Tibial artery (tissue), 4 donors: ENCODE results near the gene NEK2.
"Not testable (repeated sequence)": the region's sequence is repeated elsewhere in the genome, so short reads cannot be mapped to it uniquely, and the experiment has no call there.

Experiments
- DNase-seq, 2 donors: peaks; one replicate each; pipeline ENCODE4 v3.0.0-alpha.2; 2019
- H3K27ac ChIP-seq, 2 donors: fragments of 200-600 bp; sonication (generic) in 1 of 2; 1 replicate in 1 of 2; 2 replicates in 1 of 2; pipeline ENCODE4 v1.5.1; 2018 to 2019; ENCODE audit warnings: mild to moderate bottlenecking in 1 of 2
- H3K27me3 ChIP-seq, 2 donors: fragments of 200-600 bp; sonication (generic) in 1 of 2; one replicate each; pipeline versions ENCODE4 v1.5.1 to v1.6.0; 2016 to 2019
- H3K36me3 ChIP-seq, 3 donors: fragments of 200-600 bp; sonication (generic) in 2 of 3; one replicate each; pipeline ENCODE4 v1.5.1; 2016 to 2019; ENCODE audit warnings: mild to moderate bottlenecking in 2 of 3
- H3K4me1 ChIP-seq, 4 donors: fragments of 200-600 bp; sonication (generic) in 2 of 4; 1 replicate in 3 of 4; 2 replicates in 1 of 4; pipeline ENCODE4 v1.5.1; 2016 to 2019
- H3K4me3 ChIP-seq, 2 donors: fragments of 200-600 bp; sonication (generic) in 1 of 2; 1 replicate in 1 of 2; 2 replicates in 1 of 2; pipeline ENCODE4 v1.5.1; 2018 to 2019; ENCODE audit warnings: mild to moderate bottlenecking in 2 of 2
- H3K9me3 ChIP-seq, 3 donors: fragments of 200-600 bp; sonication (generic) in 1 of 3; one replicate each; pipeline ENCODE4 v1.5.1; 2016 to 2019
- CTCF ChIP-seq, 2 experiments: fragments of 200-600 bp in 1 of 2; fragments of 450-650 bp in 1 of 2; IDR thresholded peaks; one replicate each; pipeline ENCODE4 v1.5.1; 2017 to 2019; ENCODE audit warnings: antibody characterized with exemption in 2 of 2, mild to moderate bottlenecking in 1 of 2, moderate library complexity in 1 of 2
- intact Hi-C: fragments of 100-400 bp; cut with DNase I; formaldehyde crosslinking; loops from one replicate; pipeline ENCODE4 v1.15.0; 2023; ENCODE audit warnings: low total_unique reads

NEK2 gene

GRCh38 chr1:211627259-211627658, 48.2 kb downstream of the NEK2 start:
- DNase-seq = peak in 1 of 2 donors; percentile 38
- intact Hi-C loops = no loop called here
- Histone ChIP-seq H3K36me3 (no peaks in the 10 kb centered on the region), H3K27ac (no peak overlapping the region), H3K27me3 (no peaks in the 10 kb centered on the region), H3K4me3 (no peak overlapping the region), H3K4me1 (peaks cover 0 to 16% (median 8%) of the 10 kb centered on the region in 4 donors), H3K9me3 (no peaks in the 10 kb centered on the region)
- TF ChIP-seq CTCF (IDR thresholded peaks at IDR 0.05) = no peak

GRCh38 chr1:211625866-211626265, 49.6 kb downstream of the NEK2 start:
- DNase-seq, H3K4me1 ChIP-seq, intact Hi-C loops: not testable (repeated sequence)

GRCh38 chr1:211625040-211625439, 50.4 kb downstream of the NEK2 start:
- Histone ChIP-seq H3K27me3 (no peaks in the 10 kb centered on the region), H3K9me3 (no peaks in the 10 kb centered on the region), H3K4me1 (peaks cover 0 to 4% (median 0%) of the 10 kb centered on the region in 4 donors), H3K4me3 (no peak overlapping the region), H3K27ac (no peak overlapping the region), H3K36me3 (no peaks in the 10 kb centered on the region)
- TF ChIP-seq CTCF (IDR thresholded peaks at IDR 0.05) = peak; percentile 21 to 25
- intact Hi-C loops = no loop called here
- peak; percentile 61 to 69 for DNase-seq

More at GRCh38 chr1:211625866-211626265, 49.6 kb downstream of the NEK2 start:
- H3K36me3 ChIP-seq, H3K4me3 ChIP-seq, H3K9me3 ChIP-seq, H3K27me3 ChIP-seq, H3K27ac ChIP-seq: not testable (repeated sequence)

- no peak overlapping the region for H3K27ac ChIP-seq
- no peaks in the 10 kb centered on the region for H3K36me3 ChIP-seq
- peaks cover 0 to 4% (median 0%) of the 10 kb centered on the region in 4 donors for H3K4me1 ChIP-seq
- no peak overlapping the region for H3K4me3 ChIP-seq
- H3K9me3 ChIP-seq = no peaks in the 10 kb centered on the region
- TF ChIP-seq CTCF (IDR thresholded peaks at IDR 0.05) = no peak
- DNase-seq = peak in 1 of 2 donors; percentile 19
- intact Hi-C loops = no loop called here
- H3K27me3 ChIP-seq = no peaks in the 10 kb centered on the region
Observed at GRCh38 chr1:211623515-211623914, 51.9 kb downstream of the NEK2 start.

- TF ChIP-seq CTCF (IDR thresholded peaks at IDR 0.05) = no peak
- peak in 1 of 2 donors; percentile 60 for DNase-seq
- no peaks in the 10 kb centered on the region for H3K9me3 ChIP-seq
- no peak overlapping the region for H3K4me3 ChIP-seq
- no peaks in the 10 kb centered on the region for H3K36me3 ChIP-seq
- no peak overlapping the region for H3K27ac ChIP-seq
- peaks cover 0 to 9% (median 6%) of the 10 kb centered on the region in 4 donors for H3K4me1 ChIP-seq
- H3K27me3 ChIP-seq = no peaks in the 10 kb centered on the region
- intact Hi-C loops = no loop called here
Observed at GRCh38 chr1:211621447-211622198, 53.8 kb downstream of the NEK2 start.

GRCh38 chr1:211620097-211620496, 55.3 kb downstream of the NEK2 start:
- Histone ChIP-seq H3K36me3 (no peaks in the 10 kb centered on the region), H3K9me3 (no peaks in the 10 kb centered on the region), H3K27ac (no peak overlapping the region), H3K4me1 (peaks cover 0 to 14% (median 13%) of the 10 kb centered on the region in 4 donors), H3K27me3 (no peaks in the 10 kb centered on the region), H3K4me3 (no peak overlapping the region)
- intact Hi-C loops = no loop called here
- no peak for TF ChIP-seq CTCF (IDR thresholded peaks at IDR 0.05)
- DNase-seq = peak in 1 of 2 donors; percentile 29
